OCI-LY7 (cell line): ENCODE results near the gene CYB5R4. TPM values are rescaled to one million over a fixed set of nuclear protein-coding genes. Genes with fewer than 3 reads are reported as not detected.

Experiments used
- BruUV-seq: library from RNA; stranded (reverse); fragments of 400-500 nt; replicated peaks from 2 replicates; lab custom pipeline; 2021; lab: Mats Ljungman, UMichigan
- CTCF ChIA-PET: fragments of 300-600 bp; sonication (Branson Sonifier 250); formaldehyde crosslinking; loops from one replicate; lab custom pipeline; 2022; ENCODE audit warnings: antibody characterized with exemption; ENCODE audit not compliant: unreplicated experiment; lab: Charles Lee
- POLR2A ChIA-PET: fragments of 300-600 bp; sonication (Branson Sonifier 250); formaldehyde crosslinking; loops from one replicate; lab custom pipeline; 2022; ENCODE audit warnings: antibody characterized with exemption; lab: Charles Lee
- DNase-seq: peaks from one replicate; pipeline ENCODE4 v3.0.0-alpha.2; 2015; ENCODE audit warnings: low spot score
- H2AFZ ChIP-seq: fragments of 200-600 bp; sonication (generic), shearing (Covaris generic); 2 replicates; pipeline ENCODE4 v1.6.1; 2014; ENCODE audit warnings: mild to moderate bottlenecking, antibody characterized with exemption, low read length, moderate library complexity
- H3K27ac ChIP-seq: fragments of 200-600 bp; sonication (generic); 2 replicates; pipeline ENCODE4 v1.5.1; 2014; ENCODE audit warnings: mixed run types, low read depth, mild to moderate bottlenecking, moderate library complexity, low read length, inconsistent platforms; ENCODE audit not compliant: poor library complexity, severe bottlenecking
- H3K36me3 ChIP-seq: fragments of 200-600 bp; sonication (generic); 2 replicates; pipeline ENCODE4 v1.6.1; 2014; ENCODE audit warnings: mild to moderate bottlenecking, antibody characterized with exemption, low read length, moderate library complexity, mixed read lengths; ENCODE audit not compliant: insufficient read depth
- H3K4me1 ChIP-seq: fragments of 200-600 bp; sonication (generic); 2 replicates; pipeline ENCODE4 v1.5.1; 2014; ENCODE audit warnings: mild to moderate bottlenecking, low read length; ENCODE audit not compliant: insufficient read depth, poor library complexity, severe bottlenecking
- H3K4me2 ChIP-seq: fragments of 200-600 bp; sonication (generic); 2 replicates; pipeline ENCODE4 v1.6.1; 2014; ENCODE audit warnings: mild to moderate bottlenecking, low read length
- H3K4me3 ChIP-seq: fragments of 200-600 bp; sonication (generic); 2 replicates; pipeline ENCODE4 v1.5.1; 2014; ENCODE audit warnings: mild to moderate bottlenecking, low read depth, low read length; ENCODE audit not compliant: poor library complexity, severe bottlenecking
- H3K79me2 ChIP-seq: fragments of 200-600 bp; sonication (generic); 2 replicates; pipeline ENCODE4 v1.6.1; 2016; ENCODE audit warnings: low read depth, mild to moderate bottlenecking, low read length, moderate library complexity, mixed read lengths; ENCODE audit not compliant: insufficient read depth
- H3K9me2 ChIP-seq: fragments of 200-600 bp; sonication (generic); 2 replicates; pipeline ENCODE4 v1.6.1; 2016; ENCODE audit warnings: mild to moderate bottlenecking, low read length, mixed read lengths; ENCODE audit not compliant: insufficient read depth
- H3K9me3 ChIP-seq: fragments of 200-600 bp; sonication (generic); 2 replicates; pipeline ENCODE4 v1.6.1; 2014; ENCODE audit warnings: mild to moderate bottlenecking, mixed run types, low read length, mixed read lengths
- H4K20me1 ChIP-seq: fragments of 200-600 bp; sonication (generic); 2 replicates; pipeline ENCODE4 v1.6.1; 2014; ENCODE audit warnings: mild to moderate bottlenecking, antibody characterized with exemption, low read length, moderate library complexity, mixed read lengths; ENCODE audit not compliant: insufficient read depth
- CTCF ChIP-seq: fragments of 200-600 bp; sonication (generic); conservative IDR thresholded peaks from 2 replicates; pipeline ENCODE4 v1.5.1; 2014; ENCODE audit warnings: mild to moderate bottlenecking, antibody characterized with exemption, low read length, moderate library complexity, mixed read lengths
- EZH2phosphoT487 ChIP-seq: fragments of 200-600 bp; sonication (generic); IDR thresholded peaks from 2 replicates; pipeline ENCODE4 v1.6.1; 2018; ENCODE audit warnings: low read depth, borderline replicate concordance, mild to moderate bottlenecking, mixed run types, antibody characterized with exemption, low read length, moderate library complexity, mixed read lengths
- intact Hi-C: fragments of 100-400 bp; cut with micrococcal nuclease; formaldehyde crosslinking; loops from one replicate; pipeline ENCODE4 v1.10.0; 2022; ENCODE audit not compliant: unreplicated experiment
- total RNA-seq, 2 experiments: library from RNA; depleted of rRNA in 1 of 2; stranded (reverse); fragments of >200 nt in 1 of 2; shearing (Covaris generic) in 1 of 2; gene quantifications; 2 replicates each; pipeline ENCODE4 v1.2.3, GENCODE V29; 2014 to 2022

Gene CYB5R4
- total RNA-seq, 2 experiments from 2014 or later, result 16.2 to 34.8 TPM

GRCh38 chr6:83867527-83868161 is 8.2 kb downstream of the CYB5R4 start:
- H3K4me1 ChIP-seq, result peaks cover 8% of the 10 kb centered on the region
- ChIA-PET CTCF (no interaction called here), POLR2A (interaction anchor here (0.7 kb wide), 1 partner anchor 8 kb away, joined by 5 read pairs; the partner anchor contains the start of gene CYB5R4)
- intact Hi-C loops, result loop anchor here (10.0 kb wide), 1 partner anchor 673 kb away; the partner anchor contains the start of genes PGM3 and RWDD2A
- no peak overlapping the region for H3K27ac ChIP-seq
- H3K4me2 ChIP-seq, result no peak overlapping the region
- BruUV-seq, result no TSS peak
- H3K9me3 ChIP-seq, result peaks cover 57% of the 10 kb centered on the region
- no peaks in the 10 kb centered on the region for H3K9me2 ChIP-seq
- peak; percentile 91 for DNase-seq
- no peak overlapping the region for H3K4me3 ChIP-seq
- H3K36me3 ChIP-seq, result peaks cover 95% of the 10 kb centered on the region
- no peak overlapping the region for H2AFZ ChIP-seq
- H3K79me2 ChIP-seq, result peaks cover 40% of the 10 kb centered on the region
- H4K20me1 ChIP-seq, result no peaks in the 10 kb centered on the region
- TF ChIP-seq EZH2phosphoT487 (no peak), CTCF (no peak)

DNA sequence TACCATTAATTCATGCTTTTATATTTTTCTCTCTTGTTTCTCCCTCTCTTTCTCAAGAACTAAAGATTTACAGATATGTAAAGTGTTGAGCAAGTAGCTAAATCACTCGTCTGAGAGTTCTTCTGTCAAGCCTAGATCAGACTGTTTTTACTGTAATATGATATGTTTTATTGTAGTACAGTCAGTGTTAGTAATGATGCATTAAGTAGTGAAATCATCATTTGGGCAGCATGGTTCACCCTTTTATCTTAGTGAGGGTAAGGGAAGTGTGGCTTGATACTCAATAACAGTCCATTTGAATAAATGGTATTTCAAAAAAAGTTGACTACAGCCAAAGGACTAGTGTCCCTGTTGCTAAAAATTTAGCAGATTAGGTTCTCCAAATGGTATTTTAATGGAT is 9.2 kb downstream of the CYB5R4 start:
- intact Hi-C loops, result loop anchor here (10.0 kb wide), 1 partner anchor 674 kb away; the partner anchor contains the start of genes PGM3 and RWDD2A
- peaks cover 90% of the 10 kb centered on the region for H3K36me3 ChIP-seq
- BruUV-seq, result no TSS peak
- TF ChIP-seq EZH2phosphoT487 (no peak), CTCF (no peak)
- peaks cover 57% of the 10 kb centered on the region for H3K9me3 ChIP-seq
- CTCF ChIA-PET, result no interaction called here
- POLR2A ChIA-PET, result interaction anchor here (1.9 kb wide), 1 partner anchor 9 kb away, joined by 4 read pairs; the partner anchor contains the start of gene CYB5R4
- no peak overlapping the region for H2AFZ ChIP-seq
- H3K4me3 ChIP-seq, result no peak overlapping the region
- no peak overlapping the region for H3K27ac ChIP-seq
- H3K4me1 ChIP-seq, result peaks cover 3% of the 10 kb centered on the region
- peaks cover 30% of the 10 kb centered on the region; the same call in 1 of the 2 replicates for H3K79me2 ChIP-seq
- H4K20me1 ChIP-seq, result no peaks in the 10 kb centered on the region
- no peak for DNase-seq
- H3K9me2 ChIP-seq, result no peaks in the 10 kb centered on the region
- H3K4me2 ChIP-seq, result no peak overlapping the region

DNA sequence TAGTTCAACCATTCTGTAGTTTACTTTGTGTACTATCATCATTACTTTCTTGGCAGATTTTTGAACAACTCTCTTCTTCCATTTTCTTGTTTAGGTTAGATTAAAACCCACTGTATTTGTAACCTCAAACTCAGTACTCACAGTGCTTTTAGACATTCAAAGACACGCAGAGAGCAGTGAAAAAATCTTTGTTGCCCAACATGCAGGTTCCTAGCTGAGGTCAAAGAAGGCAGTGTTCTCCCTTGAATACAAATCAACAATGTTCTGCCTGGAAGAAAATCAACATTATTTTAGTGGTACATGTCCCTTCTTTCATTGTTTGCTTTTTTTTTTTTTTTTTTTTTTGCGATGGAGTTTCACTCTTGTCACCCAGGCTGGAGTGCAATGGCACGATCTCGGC is 11.2 kb downstream of the CYB5R4 start:
- ChIA-PET POLR2A (interaction anchor here (1.0 to 1.9 kb wide), 2 partner anchors 11 to 58 kb away, joined by 3 to 4 read pairs; partner anchors contain the start of gene CYB5R4), CTCF (no interaction called here)
- H3K79me2 ChIP-seq, result peaks cover 32% of the 10 kb centered on the region; the same call in 1 of the 2 replicates
- intact Hi-C loops, result no loop called here
- BruUV-seq, result no TSS peak
- peaks cover 50% of the 10 kb centered on the region for H3K9me3 ChIP-seq
- H3K27ac ChIP-seq, result no peak overlapping the region
- no peaks in the 10 kb centered on the region for H4K20me1 ChIP-seq
- no peaks in the 10 kb centered on the region for H3K9me2 ChIP-seq
- peaks cover 80% of the 10 kb centered on the region for H3K36me3 ChIP-seq
- peaks cover 5% of the 10 kb centered on the region for H3K4me1 ChIP-seq
- H3K4me2 ChIP-seq, result no peak overlapping the region
- TF ChIP-seq EZH2phosphoT487 (no peak), CTCF (no peak)
- H2AFZ ChIP-seq, result no peak overlapping the region
- no peak for DNase-seq
- no peak overlapping the region for H3K4me3 ChIP-seq
